Natural killer cell (primary cell): ENCODE results near the gene ATG10. TPM values are rescaled to one million over a fixed set of nuclear protein-coding genes. Genes with fewer than 3 reads are reported as not detected.

ENCODE experiments used
- ATAC-seq, 3 donors: fragments of 150-1000 bp in 2 of 3; fragments of 200-7000 bp in 1 of 3; cut with Tn5 transposase; 1 replicate in 1 of 3; 2 replicates in 2 of 3; pipeline ENCODE4 v1.10.0; 2021; ENCODE audit warnings: mild to moderate bottlenecking in 2 of 3, moderate library complexity in 2 of 3
- DNase-seq, 2 donors: peaks; one replicate each; pipeline versions ENCODE4 v3.0.0 to v3.0.0-alpha.2; 2013 to 2021; ENCODE audit warnings: mixed read lengths in 1 of 2
- H3K27ac ChIP-seq: one replicate; pipeline ENCODE4 v1.5.1; 2013; ENCODE audit warnings: mild to moderate bottlenecking, low read length
- H3K27me3 ChIP-seq: one replicate; pipeline ENCODE4 v1.6.1; 2013; ENCODE audit warnings: low read length; ENCODE audit not compliant: control insufficient read depth, insufficient read depth
- H3K36me3 ChIP-seq: one replicate; pipeline ENCODE4 v1.6.1; 2013; ENCODE audit warnings: low read length; ENCODE audit not compliant: control insufficient read depth, insufficient read depth
- H3K4me1 ChIP-seq: one replicate; pipeline ENCODE4 v1.6.1; 2013; ENCODE audit warnings: low read length; ENCODE audit not compliant: control insufficient read depth, insufficient read depth
- H3K4me3 ChIP-seq: one replicate; pipeline ENCODE4 v1.5.1; 2013; ENCODE audit warnings: low read length
- H3K9me3 ChIP-seq: one replicate; pipeline ENCODE4 v1.6.1; 2013; ENCODE audit warnings: low read length; ENCODE audit not compliant: control insufficient read depth, insufficient read depth
- H3K27ac Mint-ChIP-seq, 2 donors: one replicate each; pipeline ENCODE4 v1.8.0; 2022; ENCODE audit warnings: mild to moderate bottlenecking in 2 of 2, mixed read lengths in 2 of 2, moderate library complexity in 1 of 2
- H3K27me3 Mint-ChIP-seq, 2 donors: one replicate each; pipeline ENCODE4 v1.8.0; 2022; ENCODE audit warnings: low read depth in 2 of 2, mixed read lengths in 2 of 2
- H3K36me3 Mint-ChIP-seq: one replicate; pipeline ENCODE4 v1.8.0; 2022; ENCODE audit warnings: mixed read lengths
- H3K4me1 Mint-ChIP-seq, 2 donors: one replicate each; pipeline ENCODE4 v1.8.0; 2022; ENCODE audit warnings: mixed read lengths in 2 of 2
- H3K4me3 Mint-ChIP-seq: one replicate; pipeline ENCODE4 v1.8.0; 2022; ENCODE audit warnings: mild to moderate bottlenecking, moderate library complexity, mixed read lengths
- H3K9me3 Mint-ChIP-seq, 2 donors: one replicate each; pipeline ENCODE4 v1.8.0; 2022; ENCODE audit warnings: mixed read lengths in 2 of 2
- CTCF ChIP-seq: fragments of 200-600 bp; IDR thresholded peaks from one replicate; pipeline ENCODE4 v1.8.0; 2022; ENCODE audit warnings: antibody characterized with exemption
- WGBS: methylation state at CpG from one replicate; pipeline ENCODE4 v1.1.7; 2013; ENCODE audit warnings: missing lambda C conversion rate; ENCODE audit not compliant: insufficient coverage; 5-methylcytosine and 5-hydroxymethylcytosine counted together
- intact Hi-C: fragments of 100-400 bp; cut with micrococcal nuclease; formaldehyde crosslinking; loops from one replicate; pipeline ENCODE4 v1.14.2; 2022
- total RNA-seq, 4 donors: library from RNA; stranded (reverse); fragments of 120-200 nt in 1 of 4; gene quantifications; one replicate each; pipeline versions ENCODE4 v1.2.3 to v1.2.4, GENCODE V29; 2013 to 2022

The ATG10 gene
- total RNA-seq, 3 donors from 2014 or later (not counting 1 experiment from before 2014, with no cell fraction given): 9.0 to 11.5 (median 11.4) TPM

GRCh38 chr5:82115858-82116257, 144.0 kb downstream of the ATG10 start:
- 100% methylated on average over 1 of the region's 1 CpG for WGBS
- no peaks in the 10 kb centered on the region for H3K9me3 Mint-ChIP-seq
- Histone ChIP-seq H3K4me1 (no peaks in the 10 kb centered on the region), H3K27ac (no peak overlapping the region), H3K4me3 (no peak overlapping the region), H3K9me3 (no peaks in the 10 kb centered on the region), H3K36me3 (no peaks in the 10 kb centered on the region), H3K27me3 (no peaks in the 10 kb centered on the region)
- H3K36me3 Mint-ChIP-seq: no peaks in the 10 kb centered on the region
- H3K4me3 Mint-ChIP-seq: no peak overlapping the region
- DNase-seq (no peak), ATAC-seq (no peak)
- TF ChIP-seq CTCF: no peak
- intact Hi-C loops: no loop called here
- no peaks in the 10 kb centered on the region for H3K27me3 Mint-ChIP-seq
- no peak overlapping the region for H3K27ac Mint-ChIP-seq
- H3K4me1 Mint-ChIP-seq: peaks cover 0 to 5% of the 10 kb centered on the region in 2 donors

- Mint-ChIP-seq H3K4me1 (no peaks in the 10 kb centered on the region), H3K9me3 (peaks cover 2 to 6% of the 10 kb centered on the region in 2 donors), H3K27me3 (no peaks in the 10 kb centered on the region), H3K4me3 (no peak overlapping the region), H3K27ac (no peak overlapping the region), H3K36me3 (peaks cover 5% of the 10 kb centered on the region)
- no peaks in the 10 kb centered on the region for H3K4me1 ChIP-seq
- 99% methylated on average over 4 of the region's 4 CpGs for WGBS
- intact Hi-C loops: no loop called here
- no peaks in the 10 kb centered on the region for H3K27me3 ChIP-seq
- no peak overlapping the region for H3K27ac ChIP-seq
- no peak overlapping the region for H3K4me3 ChIP-seq
- no peaks in the 10 kb centered on the region for H3K36me3 ChIP-seq
- ATAC-seq (no peak), DNase-seq (no peak)
- H3K9me3 ChIP-seq: no peaks in the 10 kb centered on the region
- no peak for TF ChIP-seq CTCF
Observed at GRCh38 chr5:82119889-82120288, 148.1 kb downstream of the ATG10 start.

GRCh38 chr5:82129723-82130285, 158.0 kb downstream of the ATG10 start:
- ATAC-seq: no peak
- peaks cover 0 to 7% of the 10 kb centered on the region in 2 donors for H3K4me1 Mint-ChIP-seq

More at GRCh38 chr5:82129723-82130285, 158.0 kb downstream of the ATG10 start:
- intact Hi-C loops: no loop called here
- 95% methylated on average over 13 of the region's 13 CpGs for WGBS
- Histone ChIP-seq H3K27ac (no peak overlapping the region), H3K4me3 (no peak overlapping the region), H3K27me3 (no peaks in the 10 kb centered on the region), H3K9me3 (no peaks in the 10 kb centered on the region), H3K4me1 (no peaks in the 10 kb centered on the region), H3K36me3 (no peaks in the 10 kb centered on the region)
- H3K4me3 Mint-ChIP-seq: no peak overlapping the region
- H3K9me3 Mint-ChIP-seq: peaks cover 8 to 12% of the 10 kb centered on the region in 2 donors
- no peak overlapping the region for H3K27ac Mint-ChIP-seq
- no peaks in the 10 kb centered on the region for H3K27me3 Mint-ChIP-seq
- no peak for TF ChIP-seq CTCF
- H3K36me3 Mint-ChIP-seq: peaks cover 26% of the 10 kb centered on the region
- DNase-seq: no peak
